ENCODE measurements around the gene TTL.
"Not testable (repeated sequence)": the region's sequence is repeated elsewhere in the genome, so short reads cannot be mapped to it uniquely, and the experiment has no call there.

TTL gene

GRCh38 chr2:112519506-112519905 is 37.5 kb downstream of the TTL start:
- no peak for DNase-seq

GRCh38 chr2:112520234-112520783 is 38.4 kb downstream of the TTL start:
- no peak for DNase-seq

- no peak for DNase-seq
These were observed 41.4 kb downstream of the TTL start for GRCh38 chr2:112523291-112523777.

- not testable (repeated sequence) for DNase-seq
These were observed 42.3 kb downstream of the TTL start for GRCh38 chr2:112524276-112524675.

- DNase-seq, result no peak
These were observed 46.6 kb downstream of the TTL start for GRCh38 chr2:112528541-112528940.

GRCh38 chr2:112529757-112530156 is 47.8 kb downstream of the TTL start:
- DNase-seq, result no peak

- DNase-seq, result no peak
These were observed 48.8 kb downstream of the TTL start for GRCh38 chr2:112530728-112531127.

GRCh38 chr2:112534826-112535225 is 52.9 kb downstream of the TTL start:
- DNase-seq, result no peak

GRCh38 chr2:112536665-112537064 is 54.7 kb downstream of the TTL start:
- DNase-seq, result not testable (repeated sequence)

GRCh38 chr2:112539306-112539705 is 57.4 kb downstream of the TTL start:
- no peak for DNase-seq

- no peak for DNase-seq
These were observed 59.0 kb downstream of the TTL start for GRCh38 chr2:112540906-112541305.

- DNase-seq, result peak in 41 of 56 donors; percentile 58 to 98 (median 84)
These were observed 59.6 kb downstream of the TTL start for GRCh38 chr2:112541315-112542122.

- DNase-seq, result peak in 55 of 56 donors; percentile 59 to 98 (median 87)
These were observed 60.4 kb downstream of the TTL start, which contains the start of gene POLR1B for GRCh38 chr2:112542123-112542983. POLR1B (plus strand) TSS chr2:112542465; CDS start chr2:112542495, 30 bp downstream.

GRCh38 chr2:112542984-112543661 is 61.2 kb downstream of the TTL start:
- no peak for DNase-seq

- DNase-seq, result no peak
These were observed 65.4 kb downstream of the TTL start for GRCh38 chr2:112547333-112547732.

GRCh38 chr2:112548980-112549379 is 67.0 kb downstream of the TTL start:
- DNase-seq, result no peak

- no peak for DNase-seq
These were observed 84.1 kb downstream of the TTL start for GRCh38 chr2:112566104-112566503.

- not testable (repeated sequence) for DNase-seq
These were observed 84.6 kb downstream of the TTL start for GRCh38 chr2:112566508-112566907.

- DNase-seq, result no peak
These were observed 90.0 kb downstream of the TTL start for GRCh38 chr2:112572005-112572404.

GRCh38 chr2:112577756-112578155 is 95.8 kb downstream of the TTL start:
- DNase-seq, result no peak

GRCh38 chr2:112579241-112579640 is 97.3 kb downstream of the TTL start:
- DNase-seq, result peak in 3 of 56 donors; percentile 2 to 16 (median 16)
